ENCODE data around the gene EXOSC2. TPM values are rescaled to one million over a fixed set of nuclear protein-coding genes. Genes with fewer than 3 reads are reported as not detected.
A peak's percentile ranks its signal among the peaks of the same experiment; 100 is the strongest.

EXOSC2 gene
- total and polyA plus RNA-seq, 2 of the 8 experiments (the other 6 are each of a cell fraction or from before 2014, with no cell fraction given): 47.8 to 93.6 TPM

- no peak for DNase-seq (ENCODE audit: low read depth in 1 of 2, low spot score in 2 of 2)
These were observed 28.6 kb upstream of the EXOSC2 start for GRCh38 chr9:130665029-130665430.

More at GRCh38 chr9:130665029-130665430, 28.6 kb upstream of the EXOSC2 start:
- H2BK120ac ChIP-seq (replicated peaks; ENCODE audit: low read depth, low read length): no peak overlapping the region
- H3K4me1 ChIP-seq (replicated peaks in 1 of 4; ENCODE audit: control insufficient read depth in 3 of 4, insufficient read depth in 4 of 4, low read length in 3 of 4): peaks cover 4 to 45% (median 28%) of the 10 kb centered on the region in 4 experiments
- H3K23ac ChIP-seq (ENCODE audit: insufficient read length): no peak overlapping the region
- peak overlapping the region; percentile 94; the same call in 1 of the 2 replicates for H2BK12ac ChIP-seq (ENCODE audit: low read depth, low read length)
- FAIRE-seq: no peak
- WGBS, 2 experiments (ENCODE audit: extremely low coverage in 1 of 2, insufficient coverage in 1 of 2, insufficient read length in 1 of 2, insufficient replicate concordance in 2 of 2, low coverage in 1 of 2, low lambda C conversion rate in 2 of 2, missing lambda C conversion rate in 1 of 2): 0% methylated on average over 1 of the region's 26 CpGs; no CpG with 5 or more reads in 1 of the 2 experiments
- peak overlapping the region; percentile 48; the same call in 1 of the 2 replicates for H4K8ac ChIP-seq (ENCODE audit: extremely low read depth, insufficient read depth, low read length)
- no peak overlapping the region for H3K4ac ChIP-seq (replicated peaks; ENCODE audit: insufficient read length, low read depth, low read length)
- TF ChIP-seq POLR2A (IDR thresholded peaks at IDR 0.05; ENCODE audit: control extremely low read depth in 1 of 2, low read depth in 2 of 2, low read length in 2 of 2) (no peak), RAD21 (IDR thresholded peaks at IDR 0.05 in 1 of 2, conservative IDR thresholded peaks at IDR 0.05 in 1 of 2; ENCODE audit: low read depth in 2 of 2, low read length in 2 of 2) (no peak), NANOG (IDR thresholded peaks at IDR 0.05; ENCODE audit: insufficient read depth, low read depth, low read length, poor library complexity, severe bottlenecking) (no peak), SUZ12 (IDR thresholded peaks at IDR 0.05; ENCODE audit: low read length) (peak; percentile 18; the same call in 1 of the 2 replicates)
- no peak overlapping the region for H3K56ac ChIP-seq (replicated peaks; ENCODE audit: insufficient read length, low read depth, low read length)
- H2BK20ac ChIP-seq (ENCODE audit: low read length): no peak overlapping the region; the same call in 1 of the 2 replicates
- H2BK5ac ChIP-seq (ENCODE audit: low read depth, low read length): no peak overlapping the region
- H3K27me3 ChIP-seq (replicated peaks in 1 of 4; ENCODE audit: control insufficient read depth in 3 of 4, extremely low read depth in 1 of 4, insufficient read depth in 3 of 4, low read length in 3 of 4): peaks cover 84 to 91% (median 90%) of the 10 kb centered on the region in 4 experiments
- H3K79me1 ChIP-seq (ENCODE audit: low read depth, low read length): no peaks in the 10 kb centered on the region
- H4K5ac ChIP-seq (ENCODE audit: insufficient read length, low read depth, low read length): no peak overlapping the region
- no peak overlapping the region for H2BK15ac ChIP-seq (ENCODE audit: low read length)
- H3K23me2 ChIP-seq (ENCODE audit: low read depth, low read length): peaks cover 12% of the 10 kb centered on the region; the same call in 1 of the 2 replicates
- H3K4me3 ChIP-seq (ENCODE audit: extremely low read depth in 1 of 4, insufficient read depth in 2 of 4, low read depth in 3 of 4, low read length in 4 of 4): peak overlapping the region; percentile 23 to 62 (median 28); a peak in 6 of 8 replicates
- peaks cover 0 to 6% (median 0%) of the 10 kb centered on the region in 4 experiments; a peak in 1 of 8 replicates for H3K36me3 ChIP-seq (ENCODE audit: control insufficient read depth in 2 of 4, insufficient read depth in 4 of 4, low read length in 3 of 4)
- H3K79me2 ChIP-seq (ENCODE audit: control insufficient read depth in 1 of 2, insufficient read depth in 2 of 2, low read length in 2 of 2): no peaks in the 10 kb centered on the region
- H3K14ac ChIP-seq (ENCODE audit: insufficient read length): no peak overlapping the region
- peak overlapping the region; percentile 62 to 74 for H3K4me2 ChIP-seq (ENCODE audit: insufficient read depth in 1 of 2, low read depth in 2 of 2, low read length in 2 of 2)
- H4K91ac ChIP-seq (replicated peaks; ENCODE audit: insufficient read length, low read length): no peak overlapping the region
- peak overlapping the region; percentile 60; the same call in 1 of the 2 replicates for H3K18ac ChIP-seq (ENCODE audit: extremely low read depth, low read length)
- H3K9me3 ChIP-seq (ENCODE audit: insufficient read depth in 2 of 2, low read depth in 1 of 2, low read length in 1 of 2): no peaks in the 10 kb centered on the region
- no peak overlapping the region for H3K9ac ChIP-seq (replicated peaks in 1 of 4; ENCODE audit: extremely low read depth in 1 of 4, low read depth in 3 of 4, low read length in 3 of 4)
- no peak overlapping the region for H2AFZ ChIP-seq (ENCODE audit: low read length)
- ChIA-PET CTCF (ENCODE audit: partially characterized antibody) (interaction anchor here (0.9 to 6.0 kb wide), 4 partner anchors 15 to 199 kb away, joined by 4 to 53 read pairs (median 6); no protein-coding TSS in a partner anchor), POLR2A (ENCODE audit: partially characterized antibody) (interaction anchor here (1.0 to 2.4 kb wide), 2 partner anchors 10 to 15 kb away, joined by 3 to 9 read pairs; no protein-coding TSS in a partner anchor)
- H4K20me1 ChIP-seq (replicated peaks in 1 of 2; ENCODE audit: control insufficient read depth in 1 of 2, insufficient read depth in 2 of 2, low read length in 2 of 2): peaks cover 9 to 19% of the 10 kb centered on the region in 2 experiments
- H2AK5ac ChIP-seq (ENCODE audit: low read depth, low read length): no peak overlapping the region
- no peak overlapping the region for H3K27ac ChIP-seq (ENCODE audit: low read depth, low read length)

Measured in H1 (cell line).